SK-N-SH (cell line): Measurements from ENCODE around the gene PSMC3IP. TPM values are rescaled to one million over a fixed set of nuclear protein-coding genes. Genes with fewer than 3 reads are reported as not detected.

Source experiments
- CTCF ChIA-PET: fragments of 300-600, 350-600 bp; formaldehyde crosslinking; extraction: SDS; loops from one replicate; lab custom pipeline; 2021; lab: Yijun Ruan, JAX
- POLR2A ChIA-PET: fragments of 350-600 bp; sonication (Branson Sonifier 250); formaldehyde crosslinking; extraction: SDS; loops from one replicate; lab custom pipeline; 2020; ENCODE audit warnings: antibody characterized with exemption, inconsistent platforms; lab: Yijun Ruan, JAX
- DNase-seq: peaks from one replicate; pipeline ENCODE4 v3.0.0; 2012
- H2AFZ ChIP-seq: fragments of 200-600 bp; sonication (generic); 2 replicates; pipeline ENCODE4 v1.8.1; 2016; ENCODE audit warnings: antibody characterized with exemption, mild to moderate bottlenecking, low read depth
- H3F3A ChIP-seq: fragments of 200-600 bp; sonication (generic); replicated peaks from 2 replicates; pipeline ENCODE3; 2016; ENCODE audit warnings: antibody characterized with exemption, mild to moderate bottlenecking; ENCODE audit not compliant: insufficient read depth
- H3K27ac ChIP-seq, 2 experiments: fragments of 200-500 bp in 1 of 2; fragments of 200-600 bp in 1 of 2; sonication (Bioruptor generic) in 1 of 2; sonication (generic), shearing (Covaris generic) in 1 of 2; 2 replicates each; pipeline versions ENCODE4 v1.5.1 to v1.6.1; 2014 to 2016; ENCODE audit warnings: low read depth in 2 of 2, inconsistent platforms in 1 of 2, low read length in 1 of 2, mild to moderate bottlenecking in 1 of 2, mixed read lengths in 1 of 2
- H3K27me3 ChIP-seq: fragments of 200-600 bp; sonication (generic), shearing (Covaris generic); 2 replicates; pipeline ENCODE4 v1.6.1; 2016; ENCODE audit warnings: mixed run types; ENCODE audit not compliant: insufficient read depth
- H3K36me3 ChIP-seq, 2 experiments: fragments of 200-500 bp in 1 of 2; fragments of 200-600 bp in 1 of 2; sonication (Bioruptor generic) in 1 of 2; sonication (generic) in 1 of 2; replicated peaks in 1 of 2; 2 replicates each; pipeline versions ENCODE3 to v1.5.1; 2014 to 2016; ENCODE audit warnings: low read length in 1 of 2, mild to moderate bottlenecking in 1 of 2; ENCODE audit not compliant: insufficient read depth in 2 of 2, control insufficient read depth in 1 of 2
- H3K4me1 ChIP-seq, 2 experiments: fragments of 200-500 bp in 1 of 2; fragments of 200-600 bp in 1 of 2; sonication (Bioruptor generic) in 1 of 2; sonication (generic), shearing (Covaris generic) in 1 of 2; 2 replicates each; pipeline versions ENCODE4 v1.5.1 to v1.6.1; 2014 to 2016; ENCODE audit warnings: low read depth in 1 of 2, low read length in 1 of 2, mixed run types in 1 of 2; ENCODE audit not compliant: insufficient read depth in 2 of 2, control insufficient read depth in 1 of 2
- H3K4me2 ChIP-seq: fragments of 200-600 bp; sonication (generic), shearing (Covaris generic); 2 replicates; pipeline ENCODE4 v1.6.1; 2017; ENCODE audit warnings: mixed run types
- H3K4me3 ChIP-seq, 2 experiments: fragments of 200-500 bp in 1 of 2; fragments of 200-600 bp in 1 of 2; sonication (Bioruptor generic) in 1 of 2; sonication (generic), shearing (Covaris generic) in 1 of 2; 2 replicates each; pipeline versions ENCODE4 v1.5.1 to v1.8.1; 2014 to 2016; ENCODE audit warnings: low read depth in 2 of 2, inconsistent platforms in 1 of 2, low read length in 1 of 2, mild to moderate bottlenecking in 1 of 2, mixed read lengths in 1 of 2, moderate library complexity in 1 of 2
- H3K79me2 ChIP-seq: fragments of 200-600 bp; sonication (generic); 2 replicates; pipeline ENCODE4 v1.8.1; 2017; ENCODE audit warnings: mild to moderate bottlenecking; ENCODE audit not compliant: insufficient read depth
- H3K9ac ChIP-seq: fragments of 200-600 bp; sonication (generic); 2 replicates; pipeline ENCODE4 v1.6.1; 2017; ENCODE audit warnings: mixed run types
- H3K9me2 ChIP-seq: fragments of 200-600 bp; sonication (generic); 2 replicates; pipeline ENCODE4 v1.6.1; 2017; ENCODE audit warnings: mixed run types
- H3K9me3 ChIP-seq: fragments of 200-600 bp; sonication (generic); 2 replicates; pipeline ENCODE4 v1.6.1; 2017; ENCODE audit warnings: mixed run types, mild to moderate bottlenecking, moderate library complexity
- H4K20me1 ChIP-seq: fragments of 200-600 bp; sonication (generic); 2 replicates; pipeline ENCODE4 v1.6.1; 2017; ENCODE audit warnings: mild to moderate bottlenecking, mixed run types; ENCODE audit not compliant: insufficient read depth
- CHD2 ChIP-seq: fragments of 150-350 bp; IDR thresholded peaks from 2 replicates; pipeline ENCODE4 v1.6.1; 2018; ENCODE audit warnings: low read length; ENCODE audit not compliant: partially characterized antibody
- ELF1 ChIP-seq: IDR thresholded peaks from 2 replicates; pipeline ENCODE4 v1.4.0; 2012
- EP300 ChIP-seq, 2 experiments: IDR thresholded peaks; 2 replicates each; pipeline versions ENCODE4 v1.4.0 to v1.6.1; 2012; ENCODE audit warnings: borderline replicate concordance in 1 of 2, low read depth in 1 of 2, low read length in 1 of 2
- EZH2phosphoT487 ChIP-seq: fragments of 200-600 bp; sonication (generic); IDR thresholded peaks from 2 replicates; pipeline ENCODE4 v1.6.1; 2017; ENCODE audit warnings: low read depth, mixed run types, mild to moderate bottlenecking, antibody characterized with exemption, moderate library complexity, borderline replicate concordance
- FOXJ3 ChIP-seq: sonication (generic); formaldehyde crosslinking; IDR thresholded peaks from 2 replicates; pipeline ENCODE4 v1.5.1; 2020; ENCODE audit warnings: mild to moderate bottlenecking, missing genetic modification reagents
- FOXM1 ChIP-seq: IDR thresholded peaks from 2 replicates; pipeline ENCODE4 v1.4.0; 2012; ENCODE audit warnings: low read depth, mild to moderate bottlenecking
- GABPA ChIP-seq: IDR thresholded peaks from 2 replicates; pipeline ENCODE4 v1.4.0; 2012; ENCODE audit warnings: low read depth, mild to moderate bottlenecking
- GATA2 ChIP-seq: sonication (generic); formaldehyde crosslinking; IDR thresholded peaks from 2 replicates; pipeline ENCODE4 v1.5.0; 2020; ENCODE audit warnings: mild to moderate bottlenecking, missing genetic modification reagents
- MEF2A ChIP-seq: IDR thresholded peaks from 2 replicates; pipeline ENCODE4 v1.4.0; 2012; ENCODE audit warnings: low read depth, borderline replicate concordance
- NFIC ChIP-seq: IDR thresholded peaks from 2 replicates; pipeline ENCODE4 v1.4.0; 2012; ENCODE audit warnings: borderline replicate concordance
- NRF1 ChIP-seq: IDR thresholded peaks from 2 replicates; pipeline ENCODE4 v1.6.1; 2012; ENCODE audit warnings: low read depth, mild to moderate bottlenecking, low read length
- POLR2AphosphoS5 ChIP-seq: IDR thresholded peaks from 2 replicates; pipeline ENCODE4 v1.6.1; 2012; ENCODE audit warnings: low read depth, low read length
- RAD21 ChIP-seq: IDR thresholded peaks from 2 replicates; pipeline ENCODE4 v1.6.1; 2012; ENCODE audit warnings: mild to moderate bottlenecking, low read length
- RCOR1 ChIP-seq: fragments of 150-350 bp; IDR thresholded peaks from 2 replicates; pipeline ENCODE4 v1.6.1; 2017; ENCODE audit warnings: antibody characterized with exemption, low read length
- TAF1 ChIP-seq: IDR thresholded peaks from 2 replicates; pipeline ENCODE4 v1.6.1; 2012; ENCODE audit warnings: low read depth, mild to moderate bottlenecking, low read length, moderate library complexity, borderline replicate concordance
- TCF12 ChIP-seq: IDR thresholded peaks from 2 replicates; pipeline ENCODE4 v1.4.0; 2012
- WGBS: methylation state at CpG from one replicate; pipeline ENCODE4 v1.1.6; 2017; ENCODE audit warnings: low lambda C conversion rate; 5-methylcytosine and 5-hydroxymethylcytosine counted together
- polyA plus RNA-seq, 3 experiments: library from polyadenylated mRNA; depleted of rRNA; stranded (reverse); fragments of >200 nt; gene quantifications; 2 replicates each; pipeline ENCODE4 v1.2.3, GENCODE V29; 2012
- TF ChIP-seq, protein P1 (sequence below): IDR thresholded peaks from 2 replicates; pipeline ENCODE4; 2012
- TF ChIP-seq, protein P2 (sequence below): IDR thresholded peaks from 2 replicates; pipeline ENCODE4 v1.4.0; 2012; ENCODE audit warnings: low read depth
- TF ChIP-seq, protein P3 (sequence below): fragments of 150-350 bp; IDR thresholded peaks from 2 replicates; pipeline ENCODE4 v1.6.1; 2017; ENCODE audit warnings: antibody characterized with exemption, low read length, low read depth, borderline replicate concordance
- TF ChIP-seq, protein P4 (sequence below): fragments of 150-350 bp; IDR thresholded peaks from 2 replicates; pipeline ENCODE4 v1.6.1; 2016; ENCODE audit warnings: mild to moderate bottlenecking, low read depth, low read length

PSMC3IP gene
- polyA plus RNA-seq, 1 of the 3 experiments (the other 2 are of a cell fraction) = 17.3 TPM

DNA sequence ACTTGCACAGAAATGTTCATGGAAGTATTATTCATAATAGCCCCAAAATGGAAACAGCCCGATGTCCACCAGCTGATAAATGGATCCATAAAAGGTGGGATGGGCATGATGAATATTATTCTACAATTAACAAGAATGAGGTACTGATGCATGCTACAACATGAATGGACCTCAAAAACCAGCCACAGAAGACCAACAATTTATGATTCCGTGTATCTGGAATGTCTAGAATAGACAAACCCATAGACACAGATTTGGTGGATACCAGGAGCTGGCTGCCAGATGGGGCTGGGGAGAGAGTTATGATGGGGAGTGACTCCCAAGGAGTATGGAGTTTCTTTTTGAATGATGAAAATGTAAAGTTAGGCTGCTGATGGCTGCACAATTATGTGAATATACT, 52.3 kb downstream of the PSMC3IP start:
- H3K4me3 ChIP-seq = no peak overlapping the region
- no peak overlapping the region for H2AFZ ChIP-seq
- H3K36me3 ChIP-seq = no peaks in the 10 kb centered on the region
- no peak overlapping the region for H3K9ac ChIP-seq
- peaks cover 16% of the 10 kb centered on the region for H3K79me2 ChIP-seq
- no peaks in the 10 kb centered on the region for H3K27me3 ChIP-seq
- H3K9me3 ChIP-seq = no peaks in the 10 kb centered on the region
- no peaks in the 10 kb centered on the region for H3K9me2 ChIP-seq
- DNase-seq = no peak
- H3F3A ChIP-seq = peaks cover 45% of the 10 kb centered on the region
- ChIA-PET POLR2A (no interaction called here), CTCF (interaction anchor here (1.0 to 1.2 kb wide), 2 partner anchors 45 to 97 kb away, joined by 3 read pairs; no protein-coding TSS in a partner anchor)
- H3K4me1 ChIP-seq = peaks cover 15 to 34% of the 10 kb centered on the region in 2 experiments; a peak in 3 of 4 replicates
- peak; percentile 33; the same call in 1 of the 2 replicates for TF ChIP-seq NFIC
- TF ChIP-seq TAF1 = no peak
- TF ChIP-seq, protein P1, sequence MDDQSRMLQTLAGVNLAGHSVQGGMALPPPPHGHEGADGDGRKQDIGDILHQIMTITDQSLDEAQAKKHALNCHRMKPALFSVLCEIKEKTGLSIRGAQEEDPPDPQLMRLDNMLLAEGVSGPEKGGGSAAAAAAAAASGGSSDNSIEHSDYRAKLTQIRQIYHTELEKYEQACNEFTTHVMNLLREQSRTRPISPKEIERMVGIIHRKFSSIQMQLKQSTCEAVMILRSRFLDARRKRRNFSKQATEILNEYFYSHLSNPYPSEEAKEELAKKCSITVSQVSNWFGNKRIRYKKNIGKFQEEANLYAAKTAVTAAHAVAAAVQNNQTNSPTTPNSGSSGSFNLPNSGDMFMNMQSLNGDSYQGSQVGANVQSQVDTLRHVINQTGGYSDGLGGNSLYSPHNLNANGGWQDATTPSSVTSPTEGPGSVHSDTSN = 0 out of 2 replicates have a peak, but pooled peaks have one; percentile 8
- no peak for TF ChIP-seq ELF1
- TF ChIP-seq EZH2phosphoT487 = no peak
- no peak for TF ChIP-seq EP300 (IDR thresholded peaks at IDR 0.05; ENCODE audit: borderline replicate concordance in 1 of 2, low read depth in 1 of 2, low read length in 1 of 2)
- TF ChIP-seq, protein P2, sequence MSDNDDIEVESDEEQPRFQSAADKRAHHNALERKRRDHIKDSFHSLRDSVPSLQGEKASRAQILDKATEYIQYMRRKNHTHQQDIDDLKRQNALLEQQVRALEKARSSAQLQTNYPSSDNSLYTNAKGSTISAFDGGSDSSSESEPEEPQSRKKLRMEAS = no peak
- TF ChIP-seq CHD2 = no peak
- peak; percentile 68 for TF ChIP-seq TCF12
- TF ChIP-seq MEF2A = no peak
- no peak for TF ChIP-seq POLR2AphosphoS5
- TF ChIP-seq, protein P3, sequence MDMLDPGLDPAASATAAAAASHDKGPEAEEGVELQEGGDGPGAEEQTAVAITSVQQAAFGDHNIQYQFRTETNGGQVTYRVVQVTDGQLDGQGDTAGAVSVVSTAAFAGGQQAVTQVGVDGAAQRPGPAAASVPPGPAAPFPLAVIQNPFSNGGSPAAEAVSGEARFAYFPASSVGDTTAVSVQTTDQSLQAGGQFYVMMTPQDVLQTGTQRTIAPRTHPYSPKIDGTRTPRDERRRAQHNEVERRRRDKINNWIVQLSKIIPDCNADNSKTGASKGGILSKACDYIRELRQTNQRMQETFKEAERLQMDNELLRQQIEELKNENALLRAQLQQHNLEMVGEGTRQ = no peak
- no peak for TF ChIP-seq RAD21
- TF ChIP-seq FOXM1 = no peak
- TF ChIP-seq GABPA = no peak
- TF ChIP-seq NRF1 = no peak
- peak overlapping the region in 1 of 2 experiments; percentile 100; a peak in 2 of 4 replicates for H3K27ac ChIP-seq
- no peak overlapping the region for H3K4me2 ChIP-seq
- no peaks in the 10 kb centered on the region for H4K20me1 ChIP-seq
- WGBS = 36% methylated on average over 2 of the region's 2 CpGs

DNA sequence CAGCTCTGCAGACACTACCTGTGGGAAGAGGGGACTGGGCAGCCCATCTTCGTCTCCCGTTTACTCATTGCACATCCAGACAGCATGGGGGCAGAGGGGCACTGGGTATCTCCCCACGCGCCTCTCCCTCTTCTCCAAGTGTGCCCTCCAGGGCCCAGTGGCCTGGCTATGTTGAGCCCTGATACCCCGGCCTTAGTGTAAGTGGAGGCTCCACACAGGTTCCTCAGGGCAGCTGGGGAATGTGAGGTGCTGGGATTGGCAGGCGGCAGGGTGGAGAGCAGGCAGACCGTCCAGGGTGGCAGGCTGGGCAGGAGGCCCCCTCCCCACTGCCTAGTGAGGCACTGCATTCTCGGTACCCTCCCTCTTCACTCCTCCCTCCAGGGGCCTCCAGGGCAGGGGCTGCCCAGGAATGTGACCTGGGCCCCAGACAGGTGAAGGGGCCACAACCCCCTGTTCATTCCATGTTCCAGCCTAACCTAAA, 54.7 kb downstream of the PSMC3IP start:
- Histone ChIP-seq H3K4me2 (0 out of 2 replicates have a peak overlapping the region, but pooled peaks have one; percentile 81), H2AFZ (no peak overlapping the region), H3K36me3 (no peaks in the 10 kb centered on the region), H4K20me1 (no peaks in the 10 kb centered on the region), H3K9me2 (no peaks in the 10 kb centered on the region), H3K27ac (peak overlapping the region; percentile 29 to 100; a peak in 3 of 4 replicates), H3K9me3 (no peaks in the 10 kb centered on the region), H3K27me3 (no peaks in the 10 kb centered on the region), H3K4me3 (no peak overlapping the region), H3K9ac (no peak overlapping the region), H3K4me1 (peaks cover 38 to 53% of the 10 kb centered on the region in 2 experiments), H3F3A (peaks cover 64% of the 10 kb centered on the region), H3K79me2 (peaks cover 16% of the 10 kb centered on the region)
- ChIA-PET CTCF (interaction anchor here (0.9 to 1.5 kb wide), 2 partner anchors 9 to 28 kb away, joined by 3 to 4 read pairs; no protein-coding TSS in a partner anchor), POLR2A (no interaction called here)
- TF ChIP-seq POLR2AphosphoS5 (no peak), GATA2 (CRISPR knock-in tag) (no peak), EP300 (IDR thresholded peaks at IDR 0.05; ENCODE audit: borderline replicate concordance in 1 of 2, low read depth in 1 of 2, low read length in 1 of 2) (no peak), FOXJ3 (CRISPR knock-in tag) (no peak), RAD21 (no peak), CHD2 (no peak), RCOR1 (no peak)
- TF ChIP-seq, protein P2 = no peak
- TF ChIP-seq, protein P4, sequence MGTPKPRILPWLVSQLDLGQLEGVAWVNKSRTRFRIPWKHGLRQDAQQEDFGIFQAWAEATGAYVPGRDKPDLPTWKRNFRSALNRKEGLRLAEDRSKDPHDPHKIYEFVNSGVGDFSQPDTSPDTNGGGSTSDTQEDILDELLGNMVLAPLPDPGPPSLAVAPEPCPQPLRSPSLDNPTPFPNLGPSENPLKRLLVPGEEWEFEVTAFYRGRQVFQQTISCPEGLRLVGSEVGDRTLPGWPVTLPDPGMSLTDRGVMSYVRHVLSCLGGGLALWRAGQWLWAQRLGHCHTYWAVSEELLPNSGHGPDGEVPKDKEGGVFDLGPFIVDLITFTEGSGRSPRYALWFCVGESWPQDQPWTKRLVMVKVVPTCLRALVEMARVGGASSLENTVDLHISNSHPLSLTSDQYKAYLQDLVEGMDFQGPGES = no peak
- DNase-seq = no peak
- 93% methylated on average over 8 of the region's 8 CpGs for WGBS
